K562 (cell line): ENCODE measurements around the gene MYO1B. TPM values are rescaled to one million over a fixed set of nuclear protein-coding genes. Genes with fewer than 3 reads are reported as not detected.

Experiments
- ATAC-seq: fragments of 200-7000 bp; cut with Tn5 transposase; 3 replicates; pipeline ENCODE4 v1.9.1; 2020; ENCODE audit warnings: moderate library complexity
- BruUV-seq: library from RNA; stranded (reverse); fragments of 400-500 nt; replicated peaks from 2 replicates; lab custom pipeline; 2021; lab: Mats Ljungman, UMichigan
- CTCF ChIA-PET: fragments of 300-600 bp; formaldehyde crosslinking; extraction: SDS; loops from one replicate; lab custom pipeline; 2021; ENCODE audit warnings: low intra/inter-chr PET ratio; lab: Yijun Ruan, JAX
- POLR2A ChIA-PET: fragments of 300-600, 350-650 bp; sonication (Branson Sonifier 250); formaldehyde crosslinking; extraction: SDS; loops from one replicate; lab custom pipeline; 2021; ENCODE audit warnings: antibody characterized with exemption, inconsistent platforms; lab: Yijun Ruan, JAX
- DNase-seq, 4 experiments: peaks; one replicate each; pipeline versions ENCODE4 v3.0.0 to v3.0.0-alpha.2; 2011 to 2018; ENCODE audit warnings: low spot score in 3 of 4, mixed read lengths in 3 of 4; ENCODE audit errors: extremely low read depth in 1 of 4
- FAIRE-seq: peaks from 2 replicates; lab custom pipeline; 2011; peaks lifted over from hg19 to GRCh38; lab: Jason Lieb, UNC
- H2AFZ ChIP-seq: 2 replicates; pipeline ENCODE4 v1.6.0; 2011; ENCODE audit warnings: low read depth, low read length, control low read depth, inconsistent platforms
- H3K27ac ChIP-seq: fragments of 200-600 bp; 3 replicates; pipeline ENCODE4 v1.8.0; 2011; ENCODE audit warnings: low read depth, mild to moderate bottlenecking, control low read depth, inconsistent platforms, low read length, moderate library complexity, mixed read lengths; ENCODE audit errors: extremely low read depth
- H3K27me3 ChIP-seq, 2 experiments: fragments of 300-600 bp in 1 of 2; 2 replicates in 1 of 2; 3 replicates in 1 of 2; pipeline versions ENCODE4 v1.6.0 to v1.8.0; 2011; ENCODE audit warnings: inconsistent platforms in 2 of 2, low read length in 2 of 2, mild to moderate bottlenecking in 1 of 2, mixed read lengths in 1 of 2, moderate library complexity in 1 of 2; ENCODE audit not compliant: control insufficient read depth in 2 of 2, insufficient read depth in 2 of 2
- H3K36me3 ChIP-seq: fragments of 300-600 bp; 3 replicates; pipeline ENCODE4 v1.8.0; 2011; ENCODE audit warnings: mild to moderate bottlenecking, low read length, inconsistent platforms; ENCODE audit not compliant: control insufficient read depth, insufficient read depth
- H3K4me1 ChIP-seq, 2 experiments: fragments of 200-600 bp in 1 of 2; replicated peaks in 1 of 2; 2 replicates in 1 of 2; 3 replicates in 1 of 2; pipeline versions ENCODE4 v1.5.1 to v1.8.0; 2011; ENCODE audit warnings: inconsistent platforms in 2 of 2, low read length in 2 of 2, mild to moderate bottlenecking in 1 of 2, mixed read lengths in 1 of 2, moderate library complexity in 1 of 2; ENCODE audit not compliant: control insufficient read depth in 2 of 2, insufficient read depth in 2 of 2
- H3K4me2 ChIP-seq: 2 replicates; pipeline ENCODE4 v1.6.1; 2011; ENCODE audit warnings: low read length, control low read depth, inconsistent platforms, mixed read lengths; ENCODE audit not compliant: insufficient read depth
- H3K4me3 ChIP-seq: fragments of 200-600 bp; sonication (generic), shearing (Covaris generic); 2 replicates; pipeline ENCODE4 v1.5.1; 2016; ENCODE audit warnings: control low read depth, inconsistent platforms
- H3K79me2 ChIP-seq: fragments of 200-600 bp; 3 replicates; pipeline ENCODE4 v1.8.0; 2011; ENCODE audit warnings: low read length, inconsistent platforms; ENCODE audit not compliant: control insufficient read depth, insufficient read depth
- H3K9ac ChIP-seq, 2 experiments: 2 replicates each; pipeline versions ENCODE4 v1.6.0 to v1.6.1; 2011; ENCODE audit warnings: low read depth in 2 of 2, low read length in 2 of 2, control low read depth in 1 of 2, inconsistent platforms in 1 of 2, mild to moderate bottlenecking in 1 of 2, mixed read lengths in 1 of 2; ENCODE audit not compliant: insufficient read depth in 1 of 2
- H3K9me1 ChIP-seq: one replicate; pipeline ENCODE4 v1.6.0; 2011; ENCODE audit warnings: inconsistent platforms, mild to moderate bottlenecking, low read length, moderate library complexity; ENCODE audit not compliant: control insufficient read depth, insufficient read depth
- H3K9me3 ChIP-seq: replicated peaks from 2 replicates; pipeline ENCODE4 v1.5.1; 2011; ENCODE audit warnings: low read depth, low read length, inconsistent platforms; ENCODE audit not compliant: control insufficient read depth, insufficient read depth
- H4K20me1 ChIP-seq: replicated peaks from 2 replicates; pipeline ENCODE4 v1.6.1; 2011; ENCODE audit warnings: low read length, inconsistent platforms, mixed read lengths; ENCODE audit not compliant: control insufficient read depth, insufficient read depth
- BRD9 ChIP-seq: fragments of 450-650 bp; IDR thresholded peaks from 2 replicates; pipeline ENCODE4 v1.6.1; 2018; ENCODE audit warnings: low read depth; ENCODE audit not compliant: partially characterized antibody
- CTBP1 ChIP-seq: fragments of 450-650 bp; IDR thresholded peaks from 2 replicates; pipeline ENCODE4 v1.6.1; 2016; ENCODE audit warnings: borderline replicate concordance
- MAZ ChIP-seq, 2 experiments: fragments of 450-650 bp in 1 of 2; sonication (generic) in 1 of 2; formaldehyde crosslinking; IDR thresholded peaks in 1 of 2; conservative IDR thresholded peaks in 1 of 2; 2 replicates each; pipeline versions ENCODE4 v1.4.0 to v1.5.0; 2020; ENCODE audit warnings: mild to moderate bottlenecking in 1 of 2, missing genetic modification reagents in 1 of 2
- MTA2 ChIP-seq: fragments of 450-650 bp; IDR thresholded peaks from 2 replicates; pipeline ENCODE4 v1.6.1; 2016; ENCODE audit warnings: low read depth
- PHB ChIP-seq: fragments of 250-450 bp; sonication (Bioruptor Pico); IDR thresholded peaks from 2 replicates; pipeline ENCODE4 v1.5.0; 2021
- POLR3A ChIP-seq: IDR thresholded peaks from 2 replicates; pipeline ENCODE4 v1.6.1; 2011; ENCODE audit warnings: borderline replicate concordance, mild to moderate bottlenecking, moderate library complexity; ENCODE audit not compliant: insufficient read length, insufficient read depth; ENCODE audit errors: extremely low read depth
- ZNF263 ChIP-seq: sonication (generic); formaldehyde crosslinking; IDR thresholded peaks from 2 replicates; pipeline ENCODE4 v1.8.0; 2022; ENCODE audit warnings: mild to moderate bottlenecking, missing genetic modification reagents, borderline replicate concordance
- WGBS: fragments of 100-300 bp; shearing (Covaris generic); methylation state at CpG from one replicate; pipeline ENCODE4 v1.1.6; 2016; ENCODE audit warnings: low coverage, mixed read lengths; ENCODE audit not compliant: insufficient coverage; ENCODE audit errors: missing lambda C conversion rate; 5-methylcytosine and 5-hydroxymethylcytosine counted together
- in situ Hi-C: fragments of 300-500 bp; cut with MboI; formaldehyde crosslinking; loops from 4 replicates; pipeline ENCODE4 v1.15.0; 2018; ENCODE audit warnings: inconsistent platforms, mixed read lengths
- intact Hi-C: fragments of 100-400 bp; cut with micrococcal nuclease; formaldehyde crosslinking; loops from 2 replicates; pipeline ENCODE4 v1.14.2; 2022
- polyA plus RNA-seq, 8 experiments: library from polyadenylated mRNA; depleted of rRNA in 4 of 8; stranded (reverse) in 5 of 8; unstranded in 3 of 8; fragments of >200 nt; fragmentation: Nextera tagmentation in 2 of 8; fragmentation: Illumina TruSeq in 1 of 8; extraction: Ambion mirVana in 2 of 8; extraction: Trizol in 1 of 8; gene quantifications; 2 replicates each; pipeline versions ENCODE4 v1.2.1 to v1.2.3, GENCODE V29; 2011 to 2014; ENCODE audit warnings: inconsistent platforms in 1 of 8, missing spikeins in 1 of 8
- total RNA-seq, 7 experiments: library from RNA; depleted of rRNA in 6 of 7; stranded (reverse); fragments of >200 nt in 6 of 7; fragmentation: Illumina TruSeq in 2 of 7; extraction: Trizol in 2 of 7; gene quantifications; 2 replicates each; pipeline versions ENCODE4 v1.2.1 to v1.2.3, GENCODE V29; 2011 to 2021; ENCODE audit warnings: low replicate concordance in 1 of 7

MYO1B gene
- total and polyA plus RNA-seq, 9 of the 15 experiments (the other 6 are each of a cell fraction or from before 2014, with no cell fraction given): 0.04 to 0.33 (median 0.20) TPM; not detected in 5

- Histone ChIP-seq H3K27ac (no peak overlapping the region), H3K4me2 (no peak overlapping the region), H3K36me3 (no peaks in the 10 kb centered on the region), H3K27me3 (no peaks in the 10 kb centered on the region), H3K4me1 (no peaks in the 10 kb centered on the region), H3K9me3 (no peaks in the 10 kb centered on the region), H4K20me1 (no peaks in the 10 kb centered on the region), H3K4me3 (no peak overlapping the region), H2AFZ (no peak overlapping the region), H3K9me1 (no peaks in the 10 kb centered on the region), H3K9ac (no peak overlapping the region), H3K79me2 (no peaks in the 10 kb centered on the region)
- intact Hi-C loops (no loop called here), in situ Hi-C loops (no loop called here)
- no TSS peak for BruUV-seq
- CTCF ChIA-PET: no interaction called here
- 0% methylated on average over 12 of the region's 15 CpGs for WGBS
- TF ChIP-seq PHB (CRISPR knock-in tag) (no peak), ZNF263 (no peak), MAZ (CRISPR knock-in tag; conservative IDR thresholded peaks at IDR 0.05 in 1 of 2, IDR thresholded peaks at IDR 0.05 in 1 of 2) (no peak), BRD9 (no peak), MTA2 (no peak), CTBP1 (no peak), POLR3A (no peak)
- no peak for FAIRE-seq
- POLR2A ChIA-PET: no interaction called here
- DNase-seq: no peak
- no peak for ATAC-seq
Measured at GRCh38 chr2:191265311-191266170, 20.3 kb downstream of the MYO1B start.
